ENCODE results near the gene MLXIP. TPM values are rescaled to one million over a fixed set of nuclear protein-coding genes. Genes with fewer than 3 reads are reported as not detected.

MLXIP gene
- total RNA-seq, 1 donor from 2014 or later, result 12.5 TPM

- no peak for DNase-seq
Measured at GRCh38 chr12:122189626-122190475, 111.3 kb downstream of the MLXIP start.

GRCh38 chr12:122190842-122191668 is 112.5 kb downstream of the MLXIP start:
- DNase-seq, result no peak

- no peak for DNase-seq
Measured at GRCh38 chr12:122192441-122192840, 113.9 kb downstream of the MLXIP start.

- no peak for DNase-seq
Measured at GRCh38 chr12:122194804-122195203, 116.2 kb downstream of the MLXIP start.

GRCh38 chr12:122195405-122195804 is 116.8 kb downstream of the MLXIP start:
- no peak for DNase-seq

Other genes starting within 250 kb of the MLXIP start
- gene HPD, start 219.9 kb upstream of the MLXIP start, total RNA-seq, result not detected
- 34.2 TPM for gene PSMD9, start 190.0 kb upstream of the MLXIP start, total RNA-seq
- 2.2 TPM for gene CFAP251, start 160.2 kb upstream of the MLXIP start, total RNA-seq
- 12.9 TPM for gene BCL7A, start 56.9 kb upstream of the MLXIP start, total RNA-seq
- gene IL31, start 95.5 kb downstream of the MLXIP start, total RNA-seq, result not detected
- not detected for gene LRRC43, start 104.4 kb downstream of the MLXIP start, total RNA-seq
- 0.59 TPM for gene B3GNT4, start 125.0 kb downstream of the MLXIP start, total RNA-seq
- gene DIABLO, start 147.3 kb downstream of the MLXIP start, total RNA-seq, result 31.7 TPM
- 12.0 TPM for gene VPS33A, start 187.7 kb downstream of the MLXIP start, total RNA-seq

Measured in skin of body (tissue), 2 donors.